22Rv1 (cell line): ENCODE measurements around the gene IGF2R.
"Not testable (repeated sequence)": the region's sequence is repeated elsewhere in the genome, so short reads cannot be mapped to it uniquely, and the experiment has no call there.

Experiments used
- ZFX ChIP-seq: fragments of 450-650 bp; IDR thresholded peaks from 2 replicates; pipeline ENCODE4 v1.6.1; 2017; ENCODE audit warnings: antibody characterized with exemption, borderline replicate concordance
- TF ChIP-seq, protein P1 (sequence below): fragments of 450-650 bp; IDR thresholded peaks from 2 replicates; pipeline ENCODE4 v1.5.1; 2017; ENCODE audit warnings: mild to moderate bottlenecking

DNA sequence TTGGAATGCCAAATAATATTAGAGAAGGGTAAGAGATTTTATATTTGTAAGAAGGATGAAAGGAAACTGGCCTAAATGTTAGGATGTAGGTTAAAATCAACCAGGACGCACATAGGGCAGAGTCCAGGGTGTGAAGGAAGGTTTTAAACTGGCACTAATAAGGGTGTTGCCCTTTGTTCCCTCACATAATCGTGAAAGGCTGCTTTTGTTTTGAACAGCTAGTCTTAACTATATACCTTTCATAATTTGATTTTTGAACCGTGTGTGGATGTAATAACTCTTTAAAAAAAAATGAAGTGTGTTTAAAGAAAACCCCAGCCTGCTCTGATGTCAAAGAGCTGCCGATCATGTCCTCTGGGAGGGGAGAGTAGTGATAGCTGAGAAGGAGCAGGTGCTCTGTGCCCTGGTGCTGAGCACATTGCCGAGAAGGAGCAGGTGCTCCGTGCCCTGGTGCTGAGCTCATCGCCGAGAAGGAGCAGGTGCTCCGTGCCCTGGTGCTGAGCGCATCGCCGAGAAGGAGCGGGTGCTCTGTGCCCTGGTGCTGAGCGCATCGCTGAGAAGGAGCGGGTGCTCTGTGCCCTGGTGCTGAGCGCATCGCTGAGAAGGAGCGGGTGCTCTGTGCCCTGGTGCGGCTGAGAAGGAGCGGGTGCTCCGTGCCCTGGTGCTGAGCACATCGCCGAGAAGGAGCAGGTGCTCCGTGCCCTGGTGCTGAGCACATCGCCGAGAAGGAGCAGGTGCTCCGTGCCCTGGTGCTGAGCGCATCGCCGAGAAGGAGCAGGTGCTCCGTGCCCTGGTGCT, 121.8 kb downstream of the IGF2R start:
- TF ChIP-seq, protein P1, sequence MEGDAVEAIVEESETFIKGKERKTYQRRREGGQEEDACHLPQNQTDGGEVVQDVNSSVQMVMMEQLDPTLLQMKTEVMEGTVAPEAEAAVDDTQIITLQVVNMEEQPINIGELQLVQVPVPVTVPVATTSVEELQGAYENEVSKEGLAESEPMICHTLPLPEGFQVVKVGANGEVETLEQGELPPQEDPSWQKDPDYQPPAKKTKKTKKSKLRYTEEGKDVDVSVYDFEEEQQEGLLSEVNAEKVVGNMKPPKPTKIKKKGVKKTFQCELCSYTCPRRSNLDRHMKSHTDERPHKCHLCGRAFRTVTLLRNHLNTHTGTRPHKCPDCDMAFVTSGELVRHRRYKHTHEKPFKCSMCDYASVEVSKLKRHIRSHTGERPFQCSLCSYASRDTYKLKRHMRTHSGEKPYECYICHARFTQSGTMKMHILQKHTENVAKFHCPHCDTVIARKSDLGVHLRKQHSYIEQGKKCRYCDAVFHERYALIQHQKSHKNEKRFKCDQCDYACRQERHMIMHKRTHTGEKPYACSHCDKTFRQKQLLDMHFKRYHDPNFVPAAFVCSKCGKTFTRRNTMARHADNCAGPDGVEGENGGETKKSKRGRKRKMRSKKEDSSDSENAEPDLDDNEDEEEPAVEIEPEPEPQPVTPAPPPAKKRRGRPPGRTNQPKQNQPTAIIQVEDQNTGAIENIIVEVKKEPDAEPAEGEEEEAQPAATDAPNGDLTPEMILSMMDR = not testable (repeated sequence)
- TF ChIP-seq ZFX = not testable (repeated sequence)
